BLaER1 treated with 17β-estradiol and CSF1 and Interleukin-3, amounts not matched to agents 10 nM and 100 nM (cell line): ENCODE measurements around the gene ZC3H6.
A peak's percentile ranks its signal among the peaks of the same experiment; 100 is the strongest.
"Not testable (repeated sequence)": the region's sequence is repeated elsewhere in the genome, so short reads cannot be mapped to it uniquely, and the experiment has no call there.

Source experiments
- H3K27ac ChIP-seq, 11 experiments: shearing (Covaris generic); formaldehyde crosslinking; 2 replicates each; pipeline ENCODE4 v1.8.1; 2022
- H3K27me3 ChIP-seq, 11 experiments: shearing (Covaris generic); formaldehyde crosslinking; 2 replicates each; pipeline ENCODE4 v1.8.1; 2022
- H3K36me3 ChIP-seq, 11 experiments: shearing (Covaris generic); formaldehyde crosslinking; 2 replicates each; pipeline ENCODE4 v1.8.1; 2022
- H3K4me1 ChIP-seq, 10 experiments: shearing (Covaris generic); formaldehyde crosslinking; 2 replicates each; pipeline ENCODE4 v1.8.1; 2022
- H3K4me2 ChIP-seq, 11 experiments: shearing (Covaris generic); formaldehyde crosslinking; 2 replicates each; pipeline ENCODE4 v1.8.1; 2022
- H3K4me3 ChIP-seq, 10 experiments: shearing (Covaris generic); formaldehyde crosslinking; 2 replicates each; pipeline ENCODE4 v1.8.1; 2022
- H3K9ac ChIP-seq, 11 experiments: shearing (Covaris generic); formaldehyde crosslinking; 2 replicates each; pipeline ENCODE4 v1.8.1; 2022
- H3K9me3 ChIP-seq, 11 experiments: shearing (Covaris generic); formaldehyde crosslinking; replicated peaks in 1 of 11; 2 replicates each; pipeline ENCODE4 v1.8.1; 2022
- H4K20me1 ChIP-seq, 11 experiments: shearing (Covaris generic); formaldehyde crosslinking; 2 replicates each; pipeline ENCODE4 v1.8.1; 2022
- Cebpa-rat ChIP-seq, 11 experiments: shearing (Covaris generic); IDR thresholded peaks; 2 replicates each; pipeline ENCODE4 v1.8.1; 2022

The ZC3H6 gene

GRCh38 chr2:112272669-112273068 is 2.7 kb upstream of the ZC3H6 start:
- H3K9ac ChIP-seq: no peak overlapping the region
- no peaks in the 10 kb centered on the region for H3K27me3 ChIP-seq
- H3K9me3 ChIP-seq: peaks cover 0 to 11% (median 5%) of the 10 kb centered on the region in 11 experiments; a peak in 5 of 22 replicates
- no peak overlapping the region for H3K4me3 ChIP-seq
- H3K27ac ChIP-seq: no peak overlapping the region
- H4K20me1 ChIP-seq: no peaks in the 10 kb centered on the region
- no peak for TF ChIP-seq Cebpa-rat (IDR thresholded peaks at IDR 0.05)
- H3K36me3 ChIP-seq: no peaks in the 10 kb centered on the region
- peaks cover 6 to 24% (median 17%) of the 10 kb centered on the region in 10 experiments; a peak in 19 of 20 replicates for H3K4me1 ChIP-seq
- H3K4me2 ChIP-seq: no peak overlapping the region

GRCh38 chr2:112273349-112273748 is 2.0 kb upstream of the ZC3H6 start:
- no peaks in the 10 kb centered on the region for H3K36me3 ChIP-seq
- H4K20me1 ChIP-seq: no peaks in the 10 kb centered on the region
- H3K4me3 ChIP-seq: no peak overlapping the region
- no peak for TF ChIP-seq Cebpa-rat (IDR thresholded peaks at IDR 0.05)
- no peak overlapping the region for H3K9ac ChIP-seq
- H3K9me3 ChIP-seq: peaks cover 0 to 7% (median 5%) of the 10 kb centered on the region in 11 experiments; a peak in 5 of 22 replicates
- H3K4me1 ChIP-seq: peaks cover 6 to 30% (median 19%) of the 10 kb centered on the region in 10 experiments; a peak in 19 of 20 replicates
- H3K27ac ChIP-seq: no peak overlapping the region
- H3K27me3 ChIP-seq: no peaks in the 10 kb centered on the region
- H3K4me2 ChIP-seq: 0 out of 22 replicates have a peak overlapping the region, but pooled peaks of 1 of the 11 experiments have one; percentile 18

GRCh38 chr2:112275887-112276773 is 733 bp downstream of the ZC3H6 start:
- no peak for TF ChIP-seq Cebpa-rat (IDR thresholded peaks at IDR 0.05)
- peaks cover 6 to 30% (median 19%) of the 10 kb centered on the region in 10 experiments; a peak in 19 of 20 replicates for H3K4me1 ChIP-seq
- H3K4me3 ChIP-seq: peak overlapping the region; percentile 69 to 97 (median 90)
- no peaks in the 10 kb centered on the region for H4K20me1 ChIP-seq
- no peaks in the 10 kb centered on the region for H3K36me3 ChIP-seq
- no peaks in the 10 kb centered on the region for H3K27me3 ChIP-seq
- peak overlapping the region; percentile 72 to 94 (median 83) for H3K4me2 ChIP-seq
- no peaks in the 10 kb centered on the region for H3K9me3 ChIP-seq
- peak overlapping the region; percentile 97 to 100 (median 100) for H3K9ac ChIP-seq
- H3K27ac ChIP-seq: peak overlapping the region; percentile 97 to 100 (median 100)

- no peak for TF ChIP-seq Cebpa-rat (IDR thresholded peaks at IDR 0.05)
- peak overlapping the region in 7 of 10 experiments; percentile 69 to 97 (median 94); a peak in 9 of 20 replicates for H3K4me3 ChIP-seq
- peak overlapping the region in 3 of 11 experiments; percentile 19 to 100 (median 97); a peak in 5 of 22 replicates for H3K9ac ChIP-seq
- no peaks in the 10 kb centered on the region for H4K20me1 ChIP-seq
- H3K4me2 ChIP-seq: peak overlapping the region in 10 of 11 experiments; percentile 33 to 94 (median 80); a peak in 16 of 22 replicates
- no peaks in the 10 kb centered on the region for H3K9me3 ChIP-seq
- H3K4me1 ChIP-seq: peaks cover 6 to 30% (median 19%) of the 10 kb centered on the region in 10 experiments; a peak in 19 of 20 replicates
- H3K27ac ChIP-seq: no peak overlapping the region
- no peaks in the 10 kb centered on the region for H3K27me3 ChIP-seq
- no peaks in the 10 kb centered on the region for H3K36me3 ChIP-seq
Measured at GRCh38 chr2:112276954-112277353, 1.6 kb downstream of the ZC3H6 start.

GRCh38 chr2:112277596-112278220 is 2.3 kb downstream of the ZC3H6 start:
- H4K20me1 ChIP-seq: no peaks in the 10 kb centered on the region
- H3K27ac ChIP-seq: no peak overlapping the region
- H3K9ac ChIP-seq: no peak overlapping the region; a peak in 1 of 22 replicates
- H3K4me3 ChIP-seq: no peak overlapping the region
- H3K9me3 ChIP-seq: no peaks in the 10 kb centered on the region
- no peak for TF ChIP-seq Cebpa-rat (IDR thresholded peaks at IDR 0.05)
- peak overlapping the region in 10 of 11 experiments; percentile 4 to 94 (median 78); a peak in 13 of 22 replicates for H3K4me2 ChIP-seq
- H3K4me1 ChIP-seq: peaks cover 6 to 30% (median 19%) of the 10 kb centered on the region in 10 experiments; a peak in 19 of 20 replicates
- H3K36me3 ChIP-seq: no peaks in the 10 kb centered on the region
- H3K27me3 ChIP-seq: no peaks in the 10 kb centered on the region

- H4K20me1 ChIP-seq, H3K27me3 ChIP-seq, H3K36me3 ChIP-seq, H3K4me2 ChIP-seq, H3K4me3 ChIP-seq, H3K9me3 ChIP-seq, H3K27ac ChIP-seq, H3K9ac ChIP-seq: not testable (repeated sequence)
- peaks cover 0 to 11% (median 8%) of the 10 kb centered on the region in 10 experiments; a peak in 17 of 20 replicates for H3K4me1 ChIP-seq
Measured at GRCh38 chr2:112282066-112282465, 6.7 kb downstream of the ZC3H6 start.

GRCh38 chr2:112283535-112283934 is 8.1 kb downstream of the ZC3H6 start:
- H3K4me3 ChIP-seq, H3K27ac ChIP-seq, H3K36me3 ChIP-seq, H3K9ac ChIP-seq, H3K9me3 ChIP-seq, H3K27me3 ChIP-seq, H4K20me1 ChIP-seq, H3K4me2 ChIP-seq, H3K4me1 ChIP-seq: not testable (repeated sequence)

GRCh38 chr2:112290088-112290487 is 14.7 kb downstream of the ZC3H6 start:
- no peak overlapping the region for H3K4me3 ChIP-seq
- H3K4me1 ChIP-seq: no peaks in the 10 kb centered on the region
- H3K4me2 ChIP-seq: no peak overlapping the region
- H3K9ac ChIP-seq: no peak overlapping the region
- 0 out of 22 replicates have a peak, but pooled peaks cover 0 to 4% (median 0%) of the 10 kb centered on the region in 11 experiments for H4K20me1 ChIP-seq
- no peaks in the 10 kb centered on the region; a peak in 1 of 22 replicates for H3K9me3 ChIP-seq
- no peak overlapping the region for H3K27ac ChIP-seq
- H3K36me3 ChIP-seq: no peaks in the 10 kb centered on the region
- TF ChIP-seq Cebpa-rat (IDR thresholded peaks at IDR 0.05): no peak
- H3K27me3 ChIP-seq: no peaks in the 10 kb centered on the region

- Histone ChIP-seq H3K4me3 (no peak overlapping the region), H3K9me3 (no peaks in the 10 kb centered on the region; a peak in 1 of 22 replicates), H3K36me3 (no peaks in the 10 kb centered on the region), H3K4me1 (no peaks in the 10 kb centered on the region), H3K27ac (no peak overlapping the region), H3K9ac (no peak overlapping the region), H4K20me1 (peaks cover 0 to 4% (median 0%) of the 10 kb centered on the region in 11 experiments; a peak in 1 of 22 replicates), H3K27me3 (no peaks in the 10 kb centered on the region), H3K4me2 (no peak overlapping the region)
- no peak for TF ChIP-seq Cebpa-rat (IDR thresholded peaks at IDR 0.05)
Measured at GRCh38 chr2:112290648-112291047, 15.3 kb downstream of the ZC3H6 start.
